WTC11 (cell line): ENCODE results near the gene CUL9.

Experiments used
- AR ChIP-seq: fragments of 250-450 bp; sonication (Bioruptor Pico); IDR thresholded peaks from 2 replicates; pipeline ENCODE4 v1.9.0; 2021; ENCODE audit warnings: mild to moderate bottlenecking
- ATF1 ChIP-seq: sonication (generic); formaldehyde crosslinking; IDR thresholded peaks from 2 replicates; pipeline ENCODE4 v1.8.1; 2023; ENCODE audit warnings: mild to moderate bottlenecking, moderate library complexity, missing genetic modification reagents
- ATF3 ChIP-seq: sonication (generic); formaldehyde crosslinking; conservative IDR thresholded peaks from 2 replicates; pipeline ENCODE4 v1.8.1; 2022; ENCODE audit warnings: mild to moderate bottlenecking, missing genetic modification reagents
- CREB1 ChIP-seq: sonication (generic); formaldehyde crosslinking; IDR thresholded peaks from 2 replicates; pipeline ENCODE4 v1.8.0; 2023; ENCODE audit warnings: mild to moderate bottlenecking, missing genetic modification reagents
- CTCF ChIP-seq: fragments of 200-600 bp; IDR thresholded peaks from 2 replicates; pipeline ENCODE4 v1.8.0; 2022; ENCODE audit warnings: antibody characterized with exemption
- ESRRA ChIP-seq: sonication (generic); formaldehyde crosslinking; IDR thresholded peaks from 2 replicates; pipeline ENCODE4 v1.8.1; 2022; ENCODE audit warnings: mild to moderate bottlenecking, missing genetic modification reagents, borderline replicate concordance
- FOXK1 ChIP-seq: sonication (generic); formaldehyde crosslinking; IDR thresholded peaks from 2 replicates; pipeline ENCODE4 v1.8.0; 2022; ENCODE audit warnings: mild to moderate bottlenecking, moderate library complexity, missing genetic modification reagents
- MLX ChIP-seq: sonication (generic); formaldehyde crosslinking; IDR thresholded peaks from 2 replicates; pipeline ENCODE4 v1.8.1; 2023; ENCODE audit warnings: mild to moderate bottlenecking, missing genetic modification reagents, moderate library complexity
- NFATC4 ChIP-seq: fragments of 250-450 bp; sonication (Bioruptor Pico); IDR thresholded peaks from 2 replicates; pipeline ENCODE4 v1.9.0; 2021; ENCODE audit warnings: mild to moderate bottlenecking
- SMAD3 ChIP-seq: sonication (generic); formaldehyde crosslinking; IDR thresholded peaks from 2 replicates; pipeline ENCODE4 v1.8.0; 2022; ENCODE audit warnings: missing genetic modification reagents, mild to moderate bottlenecking, borderline replicate concordance
- SP1 ChIP-seq: sonication (generic); formaldehyde crosslinking; conservative IDR thresholded peaks from 2 replicates; pipeline ENCODE4 v1.8.1; 2022; ENCODE audit warnings: missing genetic modification reagents
- USF2 ChIP-seq: sonication (generic); formaldehyde crosslinking; IDR thresholded peaks from 2 replicates; pipeline ENCODE4 v1.8.1; 2023; ENCODE audit warnings: mild to moderate bottlenecking, missing genetic modification reagents, moderate library complexity
- TF ChIP-seq, protein P1 (sequence below): sonication (generic); formaldehyde crosslinking; IDR thresholded peaks from 2 replicates; pipeline ENCODE4 v1.8.0; 2023; ENCODE audit warnings: mild to moderate bottlenecking, missing genetic modification reagents

DNA sequence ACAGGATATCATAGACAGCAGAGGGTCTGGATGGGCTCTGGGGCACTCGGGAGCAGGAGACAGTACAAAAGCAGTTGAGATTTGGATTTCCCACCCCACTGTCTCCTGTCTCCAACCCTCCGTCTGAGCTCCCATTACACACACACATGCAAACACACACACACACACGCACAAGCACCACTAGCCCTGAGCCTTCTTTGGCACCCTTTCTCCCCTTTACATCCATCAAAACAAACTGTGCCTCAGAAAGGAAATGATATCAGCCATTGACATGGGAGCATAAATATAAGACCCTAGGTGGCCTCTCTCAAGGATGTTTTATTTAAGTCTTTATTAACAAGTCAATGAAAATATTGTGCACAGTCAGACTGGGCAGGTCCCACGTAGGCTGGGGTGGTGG lies 78.8 kb downstream of the CUL9 start:
- TF ChIP-seq CTCF (no peak), ESRRA (CRISPR knock-in tag) (no peak), CREB1 (CRISPR knock-in tag) (no peak), AR (no peak), SP1 (CRISPR knock-in tag) (no peak), MLX (no peak), SMAD3 (CRISPR knock-in tag) (no peak), FOXK1 (CRISPR knock-in tag) (no peak), NFATC4 (CRISPR knock-in tag) (no peak), ATF1 (CRISPR knock-in tag) (no peak), USF2 (CRISPR knock-in tag) (no peak), ATF3 (no peak)
- TF ChIP-seq, protein P1, sequence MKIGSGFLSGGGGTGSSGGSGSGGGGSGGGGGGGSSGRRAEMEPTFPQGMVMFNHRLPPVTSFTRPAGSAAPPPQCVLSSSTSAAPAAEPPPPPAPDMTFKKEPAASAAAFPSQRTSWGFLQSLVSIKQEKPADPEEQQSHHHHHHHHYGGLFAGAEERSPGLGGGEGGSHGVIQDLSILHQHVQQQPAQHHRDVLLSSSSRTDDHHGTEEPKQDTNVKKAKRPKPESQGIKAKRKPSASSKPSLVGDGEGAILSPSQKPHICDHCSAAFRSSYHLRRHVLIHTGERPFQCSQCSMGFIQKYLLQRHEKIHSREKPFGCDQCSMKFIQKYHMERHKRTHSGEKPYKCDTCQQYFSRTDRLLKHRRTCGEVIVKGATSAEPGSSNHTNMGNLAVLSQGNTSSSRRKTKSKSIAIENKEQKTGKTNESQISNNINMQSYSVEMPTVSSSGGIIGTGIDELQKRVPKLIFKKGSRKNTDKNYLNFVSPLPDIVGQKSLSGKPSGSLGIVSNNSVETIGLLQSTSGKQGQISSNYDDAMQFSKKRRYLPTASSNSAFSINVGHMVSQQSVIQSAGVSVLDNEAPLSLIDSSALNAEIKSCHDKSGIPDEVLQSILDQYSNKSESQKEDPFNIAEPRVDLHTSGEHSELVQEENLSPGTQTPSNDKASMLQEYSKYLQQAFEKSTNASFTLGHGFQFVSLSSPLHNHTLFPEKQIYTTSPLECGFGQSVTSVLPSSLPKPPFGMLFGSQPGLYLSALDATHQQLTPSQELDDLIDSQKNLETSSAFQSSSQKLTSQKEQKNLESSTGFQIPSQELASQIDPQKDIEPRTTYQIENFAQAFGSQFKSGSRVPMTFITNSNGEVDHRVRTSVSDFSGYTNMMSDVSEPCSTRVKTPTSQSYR (CRISPR knock-in tag) = no peak
